HG03442 (cell line): ENCODE results near the gene ETFB.
"Not testable (repeated sequence)": the region's sequence is repeated elsewhere in the genome, so short reads cannot be mapped to it uniquely, and the experiment has no call there.

Source experiments
- ATAC-seq: cut with Tn5 transposase; IDR thresholded peaks from one replicate; pipeline ENCODE4 v1.9.1; 2021; ENCODE audit warnings: mild to moderate bottlenecking, moderate library complexity; ENCODE audit not compliant: unreplicated experiment

ETFB gene

DNA sequence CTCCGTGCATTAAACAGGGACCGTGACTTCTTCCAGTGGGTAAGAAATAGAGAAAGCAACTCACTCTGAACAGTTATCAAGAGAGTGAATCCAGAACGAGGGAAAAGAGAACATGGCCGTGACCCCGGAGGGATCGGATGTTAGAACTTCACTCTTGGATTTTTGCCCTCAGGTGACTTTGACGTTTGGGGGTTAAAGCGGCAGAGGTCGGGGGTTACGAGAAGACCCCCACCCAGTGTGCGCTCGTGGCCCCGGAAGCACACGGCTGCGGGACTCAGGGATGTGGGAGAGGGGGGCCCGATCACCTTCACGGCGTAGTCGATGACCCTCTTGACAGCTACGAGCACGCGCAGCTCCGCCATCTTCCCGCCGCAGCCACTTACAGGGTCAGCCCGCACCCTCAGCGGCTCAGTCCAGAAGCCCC lies at the start of gene ETFB:
Gene ETFB (minus strand): TSS at position 424 of the 424 bp plus-strand sequence. CDS start 62 bp downstream, at position 362.
- ATAC-seq, result no peak

DNA sequence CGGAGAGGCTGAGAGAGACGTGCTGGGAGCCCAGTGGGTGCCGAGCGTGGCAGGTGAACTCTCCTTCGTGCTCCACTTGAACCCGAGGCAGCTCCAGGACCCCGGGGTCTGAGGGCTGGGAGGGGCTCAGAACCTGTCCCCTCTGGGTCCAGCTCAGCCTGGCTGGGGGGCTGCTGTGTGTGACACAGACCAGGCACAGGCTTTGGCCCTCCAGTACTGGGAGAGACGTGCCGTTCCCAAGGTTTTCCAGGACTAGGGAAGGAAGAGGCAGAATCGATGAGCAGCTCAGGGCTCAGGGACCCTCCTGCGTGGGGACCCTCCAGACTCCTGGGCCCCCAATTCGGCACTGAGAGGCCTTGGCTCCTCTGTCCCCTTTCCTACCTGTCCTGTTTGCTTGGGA lies 49.0 kb upstream of the ETFB start:
- ATAC-seq, result no peak

DNA sequence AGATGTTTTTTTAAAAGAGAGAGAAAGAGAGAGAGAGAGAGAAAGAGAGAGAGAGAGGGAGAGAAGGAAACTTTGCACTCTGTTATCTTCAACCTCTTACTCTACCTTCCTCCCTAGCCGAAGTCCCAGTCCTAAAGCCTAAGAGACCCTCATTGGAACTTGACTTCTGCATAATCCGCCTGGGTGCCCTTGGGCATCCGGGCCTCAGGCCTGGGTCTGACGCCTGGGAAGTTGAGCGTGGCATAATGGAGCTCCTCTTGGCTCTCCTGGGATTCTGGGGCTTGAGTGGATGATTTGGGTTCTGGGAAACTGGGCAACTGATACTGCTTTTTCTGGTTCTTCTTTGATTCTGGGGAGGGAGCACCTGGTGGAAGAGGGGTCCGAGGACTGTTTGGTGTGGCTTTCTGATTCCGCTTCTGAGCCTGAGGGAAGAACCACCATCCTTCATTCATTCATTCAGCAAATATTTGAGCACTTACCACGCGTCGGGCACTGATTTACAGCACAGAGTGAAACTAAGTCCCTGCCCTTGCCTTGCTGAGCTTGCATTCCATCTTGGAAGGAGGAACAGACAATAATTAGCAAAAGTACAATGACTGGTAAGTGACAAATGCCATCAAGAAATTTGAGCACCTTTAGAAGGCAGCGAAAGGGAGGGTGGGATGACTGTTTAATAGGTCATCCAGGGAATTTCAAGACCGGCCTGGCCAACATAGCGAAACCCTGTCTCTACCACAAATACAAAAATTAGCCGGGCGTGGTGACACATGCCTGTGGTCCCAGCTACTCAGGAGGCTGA lies 45.0 kb upstream of the ETFB start:
- ATAC-seq, result no peak

DNA sequence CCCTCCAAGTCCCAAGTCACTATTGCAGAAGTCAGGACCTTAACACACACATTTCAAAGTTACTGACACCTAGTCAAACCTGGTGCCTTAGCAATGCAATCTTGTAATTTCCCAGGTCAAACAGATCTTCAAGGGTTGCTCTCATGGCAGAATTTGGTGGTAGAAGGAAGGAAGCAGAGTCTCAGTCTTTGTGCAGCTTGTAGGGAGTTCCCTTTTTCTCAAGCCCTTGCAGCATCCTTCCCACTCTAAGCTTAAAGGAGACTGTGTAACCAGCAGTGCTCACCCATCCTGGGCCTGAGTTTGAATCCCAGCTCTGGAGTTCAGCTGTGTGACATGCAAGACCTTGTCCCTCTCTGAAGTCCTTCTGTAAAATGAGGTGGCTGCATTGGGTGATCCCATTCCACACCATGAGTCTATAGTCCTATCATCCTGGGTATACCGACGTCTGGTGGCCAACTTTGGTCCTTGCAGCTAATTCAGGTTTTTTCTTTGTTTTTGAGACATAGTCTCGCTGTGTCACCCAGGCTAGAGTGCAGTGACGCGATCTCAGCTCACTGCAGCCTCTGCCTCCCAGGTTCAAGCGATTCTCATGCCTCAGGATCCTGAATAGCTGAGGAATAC lies 41.4 kb upstream of the ETFB start:
- ATAC-seq, result no peak

GRCh38 chr19:51402117-51402516 lies 35.9 kb upstream of the ETFB start:
- no peak for ATAC-seq

DNA sequence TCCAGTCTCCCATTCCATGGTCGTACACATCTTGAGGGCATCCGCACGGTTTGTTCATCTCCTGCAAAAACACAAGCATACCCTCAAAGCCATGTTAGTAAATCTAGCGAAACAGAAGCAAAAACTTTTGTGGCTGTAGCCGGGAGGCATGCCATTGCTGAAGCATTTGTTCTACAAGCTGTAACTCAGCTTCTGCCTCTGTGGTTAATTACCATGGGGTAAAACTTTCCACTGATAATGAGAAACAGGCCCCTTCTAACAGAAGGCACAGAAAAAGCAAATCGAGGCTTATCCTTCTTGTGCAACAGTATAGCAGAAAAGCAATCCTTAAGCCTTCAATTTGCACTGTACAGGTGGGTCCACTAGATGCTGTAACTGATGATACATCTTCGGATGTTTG lies 33.7 kb upstream of the ETFB start:
- not testable (repeated sequence) for ATAC-seq

DNA sequence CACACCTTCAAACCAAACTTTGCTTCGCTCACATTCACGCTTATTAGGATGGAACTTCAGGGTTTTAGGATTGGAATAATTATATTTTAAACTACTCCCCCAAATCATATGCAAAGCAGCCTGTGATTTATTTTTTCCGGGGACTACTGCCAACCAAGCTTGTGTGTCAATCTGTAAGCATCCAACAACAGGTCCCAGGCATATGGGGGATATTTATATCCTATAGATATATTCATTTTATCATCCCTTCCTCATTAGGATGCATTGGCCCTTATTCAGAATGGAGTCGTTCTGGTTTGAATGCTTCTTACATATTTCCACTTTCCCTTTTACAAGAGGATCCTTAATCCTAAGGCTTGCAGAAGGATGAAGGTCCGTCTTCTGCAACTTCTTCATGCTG lies 33.0 kb upstream of the ETFB start:
- ATAC-seq, result no peak

GRCh38 chr19:51398096-51398704 lies 32.0 kb upstream of the ETFB start:
- no peak for ATAC-seq

- ATAC-seq, result not testable (repeated sequence)
Observed at GRCh38 chr19:51397453-51397852, 31.3 kb upstream of the ETFB start.

- no peak for ATAC-seq
Observed at GRCh38 chr19:51396175-51396574, 30.0 kb upstream of the ETFB start.

GRCh38 chr19:51394050-51394836 lies 28.1 kb upstream of the ETFB start:
- peak; percentile 79 for ATAC-seq

- ATAC-seq, result no peak
Observed at GRCh38 chr19:51392701-51393100, 26.5 kb upstream of the ETFB start.

GRCh38 chr19:51391073-51391611 lies 25.0 kb upstream of the ETFB start:
- ATAC-seq, result no peak

DNA sequence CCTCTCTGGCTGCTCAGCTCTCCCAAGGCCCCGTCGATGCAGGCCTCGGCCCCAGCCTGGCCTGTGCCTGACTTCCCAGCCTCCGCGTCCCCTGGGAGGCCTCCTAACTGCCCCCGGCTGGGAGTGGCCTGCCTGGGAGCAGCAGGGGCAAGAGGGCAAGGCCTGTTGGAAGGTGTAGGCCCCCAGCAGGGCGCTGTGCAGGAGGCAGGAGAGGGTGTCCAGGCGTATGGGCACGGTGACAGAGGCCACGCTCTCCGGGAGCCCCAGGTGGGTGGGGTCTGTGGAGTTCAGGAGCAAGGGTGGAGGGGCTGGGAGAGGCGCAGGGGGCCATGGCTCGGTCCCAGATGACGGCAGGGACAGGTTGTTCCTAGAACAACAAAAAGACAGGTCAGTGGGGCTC lies 23.0 kb upstream of the ETFB start:
- ATAC-seq, result no peak

GRCh38 chr19:51387924-51388389 lies 21.8 kb upstream of the ETFB start, which contains the start of gene LIM2:
Gene LIM2, minus strand, starts transcription at chr19:51387974. Its CDS starts 531 bp downstream, at chr19:51387443.
- no peak for ATAC-seq

DNA sequence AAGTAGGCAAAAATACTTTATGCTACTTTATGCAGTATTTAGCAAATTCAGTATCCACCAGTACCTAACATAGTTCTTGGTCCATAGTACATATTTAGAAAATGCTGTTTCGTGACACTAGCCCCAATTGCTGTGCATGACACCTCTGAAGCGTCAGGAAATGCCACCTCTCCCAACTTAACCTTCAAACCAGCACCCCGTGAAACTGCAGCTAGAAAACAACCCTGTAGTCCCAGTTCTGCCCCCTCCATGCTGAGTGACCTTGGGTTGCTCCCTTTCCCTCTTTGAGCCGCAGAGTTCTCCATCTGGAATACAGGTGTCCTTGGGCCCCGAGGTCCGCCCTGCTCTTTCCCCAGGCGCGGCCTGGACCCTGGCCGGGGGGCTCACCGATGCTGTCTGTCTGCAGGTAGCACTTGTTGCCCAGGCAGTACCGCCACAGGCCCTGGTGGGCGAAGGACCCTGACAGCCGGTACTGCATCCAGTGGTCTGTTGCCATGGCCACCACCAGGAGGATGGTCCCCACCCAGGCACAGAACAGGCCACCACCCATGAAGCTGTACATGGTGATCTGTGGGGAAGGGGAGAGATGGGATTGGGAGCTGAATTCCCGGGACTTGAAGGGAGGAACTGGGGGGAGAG lies 20.8 kb upstream of the ETFB start:
- ATAC-seq, result no peak

- ATAC-seq, result no peak
Observed at GRCh38 chr19:51382004-51382403, 15.8 kb upstream of the ETFB start.

DNA sequence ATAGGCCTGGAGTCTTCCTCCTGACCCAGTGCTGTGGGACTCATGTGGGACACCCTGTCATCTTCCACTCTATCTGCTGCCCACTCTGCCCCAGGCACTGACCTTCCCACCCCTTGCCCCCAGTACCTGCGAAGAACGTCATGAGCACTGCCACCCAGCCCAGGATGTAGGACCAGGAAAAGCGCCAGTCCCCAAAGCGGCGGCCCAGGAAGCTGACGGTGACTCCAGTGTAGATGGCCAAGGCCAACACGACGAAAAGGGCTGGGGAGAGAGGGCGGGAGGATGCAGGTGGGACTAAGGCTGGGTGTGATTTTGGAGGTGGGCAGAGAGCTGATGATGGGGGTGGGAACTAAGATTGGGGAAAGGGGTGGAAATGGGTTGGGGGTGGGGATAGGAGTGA lies 14.2 kb upstream of the ETFB start:
- ATAC-seq, result no peak

DNA sequence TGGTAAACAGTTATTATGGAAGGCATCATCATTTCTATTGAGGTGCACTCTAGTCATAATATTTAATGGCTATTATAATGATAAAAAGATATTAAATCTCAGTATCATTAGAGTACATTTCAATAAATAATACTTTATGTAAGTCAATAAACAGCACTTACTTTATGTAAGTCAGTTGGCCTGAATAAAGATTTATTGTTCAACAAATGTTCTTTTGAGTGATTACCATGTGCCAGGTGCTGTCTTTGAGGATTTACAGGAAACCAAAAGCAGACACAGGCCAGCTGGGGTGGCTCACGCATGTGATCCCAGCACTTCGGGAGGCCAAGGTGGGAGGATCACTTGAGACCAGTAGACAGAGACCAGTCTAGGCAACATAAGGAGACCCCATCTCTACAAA lies 11.2 kb upstream of the ETFB start:
- ATAC-seq, result no peak

DNA sequence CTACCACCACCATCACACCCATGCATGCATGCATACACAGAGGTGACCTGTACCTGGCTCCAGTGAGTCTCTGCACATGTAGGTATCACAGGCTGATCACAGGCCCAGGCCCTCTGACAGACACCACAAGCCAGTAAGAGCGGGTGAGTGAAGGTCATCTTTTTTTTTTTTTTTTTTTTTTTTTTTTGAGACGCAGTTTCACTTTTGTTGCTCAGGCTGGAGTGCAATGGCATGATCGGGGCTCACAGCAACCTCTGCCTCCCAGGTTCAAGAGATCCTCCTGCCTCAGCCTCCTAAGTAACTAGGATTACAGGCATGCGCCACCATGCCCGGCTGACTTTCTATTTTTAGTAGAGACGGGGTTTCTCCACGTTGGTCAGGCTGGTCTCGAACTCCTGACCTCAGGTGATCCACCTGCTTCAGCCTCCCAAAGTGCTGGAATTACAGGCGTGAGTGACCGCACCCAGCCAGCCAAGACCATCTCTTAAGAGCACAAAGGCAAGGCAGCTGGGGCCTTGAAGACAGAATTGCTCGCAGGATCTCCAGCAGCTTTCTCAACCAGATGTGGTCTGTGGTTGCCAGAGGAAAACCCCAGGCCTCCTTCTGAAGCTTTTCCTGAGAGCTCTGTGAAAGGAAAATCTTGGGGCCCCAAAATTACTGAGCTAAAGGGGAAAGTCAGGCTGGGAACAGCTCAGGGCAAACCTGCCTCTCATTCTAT lies 9.5 kb upstream of the ETFB start:
- ATAC-seq, result no peak
